CD1c-positive myeloid dendritic cell (primary cell): Measurements from ENCODE around the gene DEFB124.
A peak's percentile ranks its signal among the peaks of the same experiment; 100 is the strongest.

Experiments
- DNase-seq: peaks from one replicate; pipeline ENCODE4 v3.0.0-alpha.2; 2016; ENCODE audit errors: extremely low spot score

The DEFB124 gene, protein sequence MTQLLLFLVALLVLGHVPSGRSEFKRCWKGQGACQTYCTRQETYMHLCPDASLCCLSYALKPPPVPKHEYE

DNA sequence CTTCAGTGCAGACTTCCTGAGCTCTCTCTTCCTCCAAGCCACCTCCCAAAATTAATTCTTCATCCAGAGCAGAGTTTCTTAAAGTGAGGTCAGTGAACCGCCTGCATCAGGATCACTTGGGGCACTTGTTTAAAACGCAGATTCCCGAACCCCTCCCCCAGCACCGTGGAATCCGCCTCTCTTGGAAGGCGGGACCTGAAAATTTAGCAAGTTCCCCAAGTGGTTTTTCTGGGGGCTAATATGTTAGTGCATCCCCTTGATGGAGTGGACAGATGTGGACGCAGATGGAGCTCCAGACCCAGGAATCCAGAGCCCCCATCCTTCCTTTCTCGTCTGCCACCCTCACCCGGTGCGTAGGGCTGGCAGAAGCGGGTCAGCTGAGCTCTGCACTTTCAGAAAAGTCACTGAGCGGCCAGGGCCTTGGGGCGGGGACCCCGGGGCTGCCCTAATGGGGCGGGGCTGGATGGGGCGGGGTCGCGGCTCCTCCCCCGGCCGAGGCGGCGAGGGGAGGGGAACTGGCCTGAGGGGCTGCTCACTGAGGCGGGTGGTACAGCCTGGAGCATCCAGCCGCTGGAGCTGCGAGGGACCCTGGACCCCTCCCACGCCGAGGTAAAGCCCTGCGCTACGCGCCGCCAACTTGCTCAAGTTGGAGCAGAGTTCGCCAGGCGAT is at the start of gene DEFB124, which contains the start of gene REM1:
Gene DEFB124 (minus strand): TSS at position 370 of the 670 bp plus-strand sequence. CDS start 2,114 bp downstream, outside the sequence.
Gene REM1 (plus strand): TSS at position 531 of the 670 bp plus-strand sequence. CDS start 1,158 bp downstream, outside the sequence.
- DNase-seq = no peak

DNA sequence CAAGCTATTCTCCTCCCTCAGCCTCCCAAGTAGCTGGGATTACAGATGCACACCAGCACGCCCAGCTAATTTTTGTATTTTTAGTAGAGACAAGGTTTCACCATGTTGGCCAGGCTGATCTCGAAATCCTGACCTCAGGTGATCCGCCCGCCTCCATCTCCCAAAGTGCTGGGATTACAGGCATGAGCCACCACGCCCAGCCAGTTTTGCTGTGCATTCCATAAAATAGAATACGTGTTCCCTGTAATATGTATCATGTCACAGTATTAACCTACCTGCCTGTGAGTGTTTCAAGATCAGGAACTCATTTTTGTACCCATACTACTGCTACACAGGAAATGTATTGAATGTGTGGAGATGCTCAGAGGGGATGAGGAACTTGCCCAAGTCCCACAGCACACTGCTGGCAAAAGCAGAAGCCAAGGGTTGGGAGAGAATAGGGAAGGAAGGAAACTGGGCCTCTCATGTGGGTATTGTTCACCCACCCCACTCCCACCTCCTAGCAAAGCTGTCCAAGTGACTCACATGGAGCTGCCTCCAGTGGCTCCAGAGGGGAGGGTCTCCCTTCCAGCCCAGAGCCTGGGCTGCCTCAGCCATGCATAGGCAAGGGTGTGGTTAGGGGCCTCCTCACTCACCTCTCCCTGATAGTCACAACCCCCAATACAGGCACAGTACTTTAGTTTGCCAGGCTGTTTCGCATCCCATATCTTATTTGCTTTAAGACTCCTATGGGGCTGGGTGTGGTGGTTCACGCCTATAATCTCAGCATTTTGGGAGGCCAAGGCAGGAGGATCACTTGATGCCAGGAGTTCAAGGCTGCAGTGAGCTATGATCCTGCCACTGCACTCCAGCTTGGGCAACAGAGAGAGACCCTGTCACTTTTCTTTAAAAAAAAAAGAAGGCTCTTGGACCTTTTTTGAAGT is 48.7 kb upstream of the DEFB124 start:
- peak; percentile 91 for DNase-seq

DNA sequence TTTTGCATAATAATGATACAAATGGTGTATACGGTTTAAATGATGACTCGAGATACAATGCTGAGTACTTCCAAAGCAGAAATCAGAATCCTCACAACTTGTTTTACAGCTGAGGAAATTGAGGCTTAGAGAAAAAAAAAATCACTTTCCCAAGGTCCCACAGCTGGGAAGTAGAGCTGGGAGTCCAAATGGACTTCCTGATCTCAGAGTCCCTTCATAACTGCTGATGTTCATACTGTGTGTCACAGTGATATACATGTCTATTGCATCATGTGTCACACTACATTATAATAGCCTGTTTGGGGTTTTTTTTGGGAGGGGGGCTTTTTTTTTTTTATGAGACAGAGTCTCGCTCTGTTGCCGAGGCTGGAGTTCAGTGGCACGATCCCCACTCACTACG is 47.8 kb upstream of the DEFB124 start:
- peak; percentile 52 for DNase-seq

DNA sequence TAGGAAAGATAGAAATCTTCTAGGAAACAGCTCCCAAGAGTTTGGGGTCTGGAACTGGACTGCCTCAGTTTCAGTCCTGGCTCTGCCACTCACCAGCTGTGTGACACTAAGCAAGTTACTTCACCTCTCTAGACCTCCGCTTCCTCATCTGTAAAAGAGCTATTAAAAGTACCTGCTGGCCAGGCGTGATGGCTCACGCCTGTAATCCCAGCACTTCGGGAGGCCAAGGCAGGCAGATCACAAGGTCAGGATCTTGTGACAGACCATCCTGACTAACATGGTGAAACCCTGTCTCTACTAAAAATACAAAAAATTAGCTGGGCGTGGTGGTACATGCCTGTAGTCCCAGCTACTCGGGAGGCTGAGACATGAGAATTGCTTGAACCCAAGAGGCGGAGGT is 46.3 kb upstream of the DEFB124 start:
- peak; percentile 52 for DNase-seq

DNA sequence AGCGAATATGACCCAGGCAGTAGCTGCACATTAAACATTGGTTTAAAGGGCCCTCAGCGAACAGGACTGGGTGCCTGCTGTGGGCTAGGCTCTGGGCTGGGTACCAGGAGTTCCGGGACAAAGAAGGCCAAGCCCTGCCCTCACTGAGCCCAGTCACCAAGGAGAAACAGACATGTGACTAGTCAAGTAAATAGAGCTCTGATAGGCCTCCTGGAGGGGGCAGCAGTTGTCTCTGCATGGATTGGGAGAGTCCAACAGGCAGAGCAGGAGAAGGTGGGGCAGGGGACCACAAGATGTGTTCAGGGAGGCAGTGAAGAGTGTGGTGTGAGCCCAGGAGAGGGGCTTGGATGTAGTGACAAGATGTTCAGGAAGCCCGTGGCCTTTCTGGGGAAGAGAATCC is 42.4 kb upstream of the DEFB124 start:
- peak; percentile 43 for DNase-seq

DNA sequence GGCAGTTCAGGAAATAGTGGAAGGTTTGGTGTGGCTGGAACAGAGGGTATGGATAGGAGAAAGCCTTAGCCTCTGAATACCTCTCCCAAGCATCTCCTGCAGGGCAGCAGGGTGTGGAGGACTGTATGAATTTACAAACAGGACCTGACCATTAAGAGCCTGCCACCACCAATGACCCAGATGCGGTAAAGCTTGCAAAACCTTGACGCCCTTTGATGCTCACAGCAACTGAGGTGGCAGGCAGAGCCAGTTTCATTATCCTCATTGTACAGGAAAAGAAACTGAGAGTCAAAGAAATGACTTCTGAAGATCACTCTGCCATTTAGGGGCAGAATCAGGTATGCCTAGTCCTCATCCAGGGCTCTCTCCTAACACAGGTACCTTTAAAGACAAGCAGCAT is 41.7 kb upstream of the DEFB124 start:
- no peak for DNase-seq

DNA sequence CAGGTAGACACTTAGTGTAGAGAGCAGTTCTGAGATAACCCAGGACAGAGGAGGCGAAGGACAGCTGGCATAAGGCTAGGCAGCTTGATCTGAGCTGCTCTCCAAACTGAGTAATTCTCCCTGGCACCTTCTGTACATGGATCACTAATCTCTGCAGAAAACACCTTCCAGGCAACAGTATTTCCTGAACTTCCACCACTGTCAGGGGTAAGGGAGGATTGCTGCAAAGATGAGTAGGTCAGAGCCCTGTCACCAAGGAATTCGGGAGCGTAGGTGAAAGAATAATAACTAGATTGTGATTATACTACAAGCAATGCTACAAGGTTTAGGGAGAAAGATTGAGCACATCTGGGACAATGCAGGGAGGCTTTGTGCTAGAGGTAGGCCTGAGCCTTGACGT is 41.2 kb upstream of the DEFB124 start:
- no peak for DNase-seq

DNA sequence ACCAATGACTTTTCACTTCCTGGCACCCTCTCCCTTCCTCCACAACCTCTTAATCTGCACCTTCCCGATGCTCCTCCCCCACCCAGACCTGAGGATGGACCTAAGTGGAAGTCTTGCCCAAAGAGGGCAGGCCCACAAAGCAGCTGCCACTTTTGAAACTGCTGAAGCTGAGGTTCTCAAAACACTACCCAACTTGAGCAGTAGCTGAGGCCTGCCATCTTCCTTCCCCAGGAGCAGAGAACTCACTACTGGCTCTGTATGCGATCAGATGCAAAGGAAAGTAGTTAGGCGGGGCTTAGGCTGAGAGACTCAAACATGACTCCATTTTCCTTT is 40.8 kb upstream of the DEFB124 start:
- peak; percentile 15 for DNase-seq

DNA sequence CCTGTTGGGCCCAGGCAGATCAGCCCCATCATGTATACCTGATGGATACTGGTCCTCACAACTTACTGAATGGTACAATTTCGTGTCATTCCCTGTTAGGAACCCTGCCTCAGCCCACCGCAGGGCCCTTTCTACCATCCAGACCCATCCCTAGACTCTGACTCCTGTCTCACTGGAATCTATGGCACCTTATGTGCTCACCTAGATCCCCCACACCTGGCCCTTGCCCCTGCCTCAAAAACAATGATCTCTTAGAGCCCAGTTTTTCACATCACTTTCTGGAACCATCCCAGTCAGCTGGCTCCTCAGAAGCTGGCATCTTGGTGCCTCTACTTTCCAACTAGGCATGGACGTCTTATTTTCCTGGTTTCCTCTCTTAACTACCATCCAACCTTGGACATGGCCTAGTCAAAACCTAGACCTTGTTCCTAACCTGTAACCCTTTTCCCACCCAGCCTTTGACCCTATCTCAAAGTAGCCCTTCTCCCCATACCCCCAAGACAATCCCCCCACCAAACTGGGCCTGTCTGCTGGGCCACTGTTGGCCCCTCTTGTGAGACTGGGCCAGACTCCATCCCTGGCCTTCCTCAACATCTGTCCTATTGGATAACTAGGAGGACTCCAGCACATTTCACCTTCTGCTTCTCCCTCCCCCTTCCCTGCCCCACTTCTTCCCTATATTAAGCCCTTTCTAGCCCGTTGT is 40.3 kb upstream of the DEFB124 start:
- no peak for DNase-seq

DNA sequence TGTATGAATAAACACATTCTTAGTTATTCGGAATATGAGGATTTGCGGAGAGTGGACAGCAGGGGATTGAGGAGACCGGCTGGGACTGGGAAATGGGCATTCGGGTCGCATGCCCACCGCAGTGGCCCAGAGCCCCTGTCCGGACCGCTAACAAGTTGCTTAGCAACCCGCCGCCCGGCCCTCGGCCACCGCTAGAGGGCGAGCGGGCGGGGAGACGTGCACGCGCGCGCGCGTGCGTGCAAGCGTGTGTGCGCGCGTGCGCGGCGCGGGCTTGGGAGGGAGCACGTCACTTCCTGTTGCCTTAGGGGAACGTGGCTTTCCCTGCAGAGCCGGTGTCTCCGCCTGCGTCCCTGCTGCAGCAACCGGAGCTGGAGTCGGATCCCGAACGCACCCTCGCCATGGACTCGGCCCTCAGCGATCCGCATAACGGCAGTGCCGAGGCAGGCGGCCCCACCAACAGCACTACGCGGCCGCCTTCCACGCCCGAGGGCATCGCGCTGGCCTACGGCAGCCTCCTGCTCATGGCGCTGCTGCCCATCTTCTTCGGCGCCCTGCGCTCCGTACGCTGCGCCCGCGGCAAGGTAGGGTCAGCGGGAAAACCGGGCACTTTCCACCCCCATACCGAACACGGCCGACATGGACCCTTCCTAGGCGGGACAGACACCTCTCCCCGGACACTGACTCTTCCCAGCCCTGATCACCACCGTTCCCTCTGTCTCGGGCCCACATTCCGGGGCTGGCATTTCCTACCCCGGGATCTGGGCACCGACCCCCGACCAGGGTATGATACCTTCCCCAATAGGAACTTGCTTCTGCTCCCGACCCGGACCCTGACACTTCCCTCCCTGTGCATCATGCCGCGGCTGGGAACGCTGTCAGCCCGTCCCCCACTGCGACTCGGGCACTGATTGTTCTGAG is 39.5 kb upstream of the DEFB124 start, which contains the start of gene HM13:
Gene HM13 (plus strand): TSS at position 289 of the 918 bp plus-strand sequence. CDS start 110 bp downstream, at position 399.
- DNase-seq = peak; percentile 98

DNA sequence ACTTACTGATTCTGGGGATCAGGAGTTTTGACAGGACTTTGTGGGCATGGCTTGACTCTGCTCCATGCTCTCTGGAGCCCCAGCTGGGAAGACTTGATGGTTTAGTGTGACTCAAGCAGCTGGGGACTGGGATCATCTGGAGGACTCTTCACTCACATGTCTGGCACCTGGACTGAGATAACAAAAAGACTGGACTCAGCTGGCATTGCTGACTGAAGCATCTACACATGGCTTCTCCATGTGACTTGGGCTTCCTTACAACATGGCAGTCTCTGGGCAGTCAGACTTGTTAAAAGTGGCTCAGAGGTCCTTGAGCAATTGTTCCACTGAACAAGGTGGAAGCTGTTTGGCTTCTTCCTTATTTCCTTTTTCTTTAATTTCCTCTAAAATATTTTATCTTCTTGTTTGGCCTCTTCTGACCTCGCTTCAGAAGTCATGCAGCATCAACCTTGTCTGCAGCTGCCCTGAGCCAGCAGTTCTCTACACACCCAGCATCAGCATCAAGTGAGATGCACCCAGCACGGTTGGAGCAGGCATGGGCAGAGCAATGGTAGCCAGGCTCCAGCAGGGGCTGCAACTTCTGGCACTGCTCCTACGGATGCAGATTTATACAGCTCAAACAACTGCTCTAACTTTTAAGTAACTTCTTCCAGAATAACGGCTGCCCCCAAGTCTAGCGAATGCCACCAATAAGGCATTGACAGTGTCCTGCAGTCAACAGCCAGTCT is 33.8 kb upstream of the DEFB124 start:
- no peak for DNase-seq

DNA sequence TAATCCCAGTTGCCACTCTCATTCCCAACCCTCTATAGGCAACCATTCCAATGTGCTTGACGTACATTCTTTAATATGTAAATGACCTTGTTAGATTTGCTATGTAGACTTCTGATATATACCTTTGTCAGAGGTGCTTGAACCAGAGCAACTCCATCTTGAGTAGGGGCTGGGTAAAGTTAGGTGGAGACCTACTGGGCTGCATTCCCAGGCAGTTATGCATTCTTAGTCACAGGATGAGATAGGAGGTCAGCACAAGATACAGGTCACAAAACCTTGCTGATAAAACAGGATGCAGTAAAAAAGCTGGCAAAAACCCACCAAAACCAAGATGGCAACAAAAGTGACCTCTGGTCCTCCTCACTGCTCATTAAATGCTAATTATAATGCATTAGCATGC is 31.0 kb upstream of the DEFB124 start:
- no peak for DNase-seq

DNA sequence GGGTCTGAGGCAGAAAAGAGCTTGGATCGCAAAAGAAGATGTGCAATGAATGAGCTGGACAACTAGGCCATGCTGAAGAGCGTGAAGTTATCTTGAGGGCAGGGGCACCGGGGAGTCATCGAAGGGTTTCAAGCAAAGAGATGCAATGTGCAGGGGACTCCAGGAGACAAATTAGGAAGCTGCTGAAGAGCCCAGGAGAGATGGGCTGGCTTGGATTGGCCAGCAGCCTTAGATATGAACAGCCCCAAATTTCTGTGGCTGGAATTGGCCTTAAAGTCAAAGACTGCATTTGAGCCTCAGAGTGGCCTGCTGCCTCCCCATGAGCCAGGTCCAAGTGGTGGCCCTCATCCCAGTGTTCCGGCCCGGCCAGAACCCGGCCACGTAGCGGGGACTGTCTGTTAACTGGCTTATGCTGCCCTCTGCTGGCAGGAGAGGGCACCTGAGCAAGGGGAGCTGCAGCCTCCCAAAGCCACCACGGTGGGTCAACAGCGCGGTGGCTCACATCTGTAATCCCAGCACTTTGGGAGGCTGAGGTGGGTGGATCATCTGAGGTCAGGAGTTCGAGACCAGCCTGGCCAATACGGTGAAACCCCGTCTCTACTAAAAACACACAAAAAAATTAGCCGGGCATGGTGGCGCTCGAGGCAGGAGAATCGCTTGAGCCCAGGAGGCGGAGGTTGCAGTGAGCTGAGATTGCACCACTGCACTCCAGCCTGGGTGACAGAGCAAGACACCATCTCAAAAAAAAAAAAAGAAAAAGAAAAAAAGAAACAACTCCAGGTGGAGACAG is 28.2 kb upstream of the DEFB124 start:
- peak; percentile 84 for DNase-seq

DNA sequence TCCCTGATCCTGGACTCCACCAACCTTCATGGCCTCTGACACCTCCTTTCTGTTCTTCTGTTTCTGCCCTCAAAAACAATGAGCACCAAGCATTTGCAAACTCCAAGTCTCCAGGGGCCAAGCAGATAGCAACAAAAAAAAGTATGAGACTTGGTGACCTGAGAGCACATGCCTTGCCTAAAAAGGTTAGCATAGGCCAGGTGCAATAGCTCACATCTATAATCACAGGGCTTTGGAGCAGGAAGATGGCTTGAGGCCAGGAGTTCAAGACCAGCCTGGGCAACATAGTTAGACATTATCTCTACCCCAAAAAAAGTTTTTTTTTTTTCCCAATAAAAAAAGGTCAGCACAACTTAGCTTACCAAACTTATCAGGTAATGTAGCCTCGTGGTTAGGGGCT is 25.6 kb upstream of the DEFB124 start:
- DNase-seq = no peak

DNA sequence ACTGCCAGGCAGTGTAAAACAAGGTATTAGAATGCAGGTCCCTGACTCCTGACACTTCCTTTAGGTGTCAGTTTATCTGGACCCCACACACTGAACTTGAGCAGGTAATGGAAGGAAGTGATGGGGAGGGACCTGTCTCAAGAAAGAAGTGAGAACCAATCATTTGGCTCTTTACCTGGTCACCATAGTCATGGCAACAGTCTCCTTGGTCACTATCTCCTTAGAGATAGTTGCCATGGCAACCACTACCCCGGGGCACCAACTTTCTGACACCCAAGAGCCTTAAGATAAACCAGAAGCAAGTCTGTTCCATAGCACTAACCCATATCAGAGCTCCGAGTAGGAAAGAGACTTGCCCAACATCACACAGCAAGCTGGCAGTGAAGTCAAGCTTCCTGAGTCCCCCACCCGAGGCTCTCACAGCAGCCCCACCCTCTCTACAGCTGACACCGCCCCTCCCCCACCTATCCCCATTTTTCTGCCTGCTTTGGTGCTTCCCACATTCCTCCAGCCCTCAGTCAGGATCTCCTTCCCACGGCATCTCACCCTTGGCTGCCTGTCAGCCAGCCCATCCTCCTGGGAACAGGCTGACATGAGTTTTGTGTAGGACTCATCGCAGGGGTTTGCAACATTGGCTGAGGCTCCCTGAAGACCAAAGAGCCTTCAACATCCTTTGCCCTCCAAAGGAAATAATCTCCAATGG is 23.1 kb upstream of the DEFB124 start:
- DNase-seq = no peak

DNA sequence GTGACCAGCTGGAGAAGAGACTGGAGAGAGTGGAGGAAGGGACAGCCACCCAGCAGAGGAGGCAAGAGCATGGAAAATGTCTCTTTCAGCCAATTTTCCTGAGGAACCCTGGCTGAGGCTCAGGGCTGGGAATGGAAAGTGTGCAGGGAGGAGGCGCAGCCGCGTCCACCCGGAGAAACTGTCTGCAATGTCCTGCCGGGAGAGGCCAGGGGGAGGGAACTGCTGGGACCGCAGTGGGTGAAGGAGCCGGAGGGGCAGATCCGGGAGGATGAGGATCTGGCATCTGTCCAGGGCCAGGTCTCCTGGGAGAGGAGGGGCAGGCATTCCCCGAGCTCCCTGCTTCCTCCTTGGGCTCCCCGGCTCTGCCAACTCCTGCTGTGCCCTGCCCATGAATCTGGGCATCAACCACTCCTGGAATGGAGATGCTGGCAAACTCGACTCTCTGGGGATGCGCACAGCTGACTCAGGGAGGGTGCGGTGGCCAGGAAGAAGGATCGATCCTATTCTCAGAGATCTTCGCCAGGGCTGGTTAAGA is 21.9 kb upstream of the DEFB124 start:
- no peak for DNase-seq

DNA sequence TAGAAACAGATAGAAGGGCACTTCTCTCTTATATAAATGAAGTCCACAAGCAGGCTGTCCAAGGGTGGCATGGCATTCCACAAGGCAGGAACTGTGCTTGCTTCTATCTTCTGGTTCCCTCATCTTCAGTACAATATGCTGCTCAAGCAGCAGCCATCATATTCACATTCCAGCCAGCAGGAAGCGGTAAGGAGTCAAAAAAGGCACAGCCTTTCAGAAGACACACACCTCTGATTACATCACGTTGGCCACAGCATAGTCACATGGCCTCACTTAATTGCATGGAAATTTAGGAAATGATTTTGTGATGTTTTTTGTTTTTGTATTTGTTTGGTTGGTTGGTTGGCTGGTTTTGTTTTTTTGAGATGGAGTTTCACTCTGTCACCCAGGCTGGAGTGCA is 19.2 kb upstream of the DEFB124 start:
- peak; percentile 20 for DNase-seq

DNA sequence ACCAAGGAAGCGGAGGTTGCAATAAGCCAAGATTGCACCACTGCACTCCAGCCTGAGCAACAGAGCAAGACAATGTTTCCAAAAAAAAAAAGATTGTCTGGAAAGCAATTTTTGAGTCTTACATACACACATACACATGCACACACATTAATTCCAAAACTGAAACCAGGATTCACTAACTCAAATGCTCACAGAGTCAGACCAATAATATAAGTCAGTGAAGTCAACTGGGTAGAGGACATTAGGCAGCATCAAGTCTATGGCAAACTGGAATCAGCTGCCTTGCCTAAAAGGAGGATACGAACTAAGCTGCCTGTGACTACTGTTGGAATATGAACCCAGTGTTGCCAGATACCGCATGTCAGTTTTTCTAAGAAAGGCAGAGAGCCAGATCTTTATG is 15.8 kb upstream of the DEFB124 start:
- DNase-seq = no peak

DNA sequence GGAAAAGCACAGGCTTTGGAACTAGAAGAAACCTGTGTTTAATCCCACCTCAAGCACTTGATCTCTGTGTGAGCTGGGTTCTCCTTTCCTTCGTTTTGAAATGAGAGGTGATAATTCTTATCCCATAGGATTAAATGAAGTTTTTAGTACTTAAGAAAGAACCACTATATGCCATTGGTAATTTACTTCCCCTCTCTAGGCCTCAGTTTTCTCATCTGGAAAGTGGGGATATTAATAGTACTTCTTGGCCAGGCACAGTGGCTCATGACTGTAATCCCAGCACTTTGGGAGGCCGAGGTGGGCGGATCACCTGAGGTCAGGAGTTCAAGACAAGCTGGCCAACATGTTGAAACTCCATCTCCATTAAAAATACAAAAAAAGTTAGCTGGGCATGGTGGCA is 14.2 kb upstream of the DEFB124 start:
- no peak for DNase-seq
